Measurements from ENCODE around the gene AMOT. TPM values are rescaled to one million over a fixed set of nuclear protein-coding genes. Genes with fewer than 3 reads are reported as not detected.

Gene AMOT
- total RNA-seq, 2 experiments from 2014 or later = 0.95 to 6.8 TPM

GRCh38 chrX:112784692-112785091 is 55.9 kb downstream of the AMOT start:
- intact Hi-C loops (cut with micrococcal nuclease; ENCODE audit: unreplicated experiment) = no loop called here
- Histone ChIP-seq H3K36me3 (ENCODE audit: insufficient read depth, low read length) (no peaks in the 10 kb centered on the region), H3K9me2 (ENCODE audit: insufficient read depth, low read length) (no peaks in the 10 kb centered on the region), H3K27ac (ENCODE audit: low read depth, low read length, poor library complexity, severe bottlenecking) (no peak overlapping the region), H3K79me2 (ENCODE audit: insufficient read depth, low read depth, low read length) (no peaks in the 10 kb centered on the region), H2AFZ (ENCODE audit: low read length) (no peak overlapping the region), H3K4me2 (ENCODE audit: low read length) (no peak overlapping the region), H3K9me3 (ENCODE audit: low read length) (no peaks in the 10 kb centered on the region), H3K4me1 (ENCODE audit: insufficient read depth, low read length, poor library complexity, severe bottlenecking) (no peaks in the 10 kb centered on the region), H4K20me1 (ENCODE audit: insufficient read depth, low read length) (no peaks in the 10 kb centered on the region), H3K4me3 (ENCODE audit: low read depth, low read length, poor library complexity, severe bottlenecking) (no peak overlapping the region)
- POLR2A ChIA-PET = interaction anchor here (0.6 kb wide), 1 partner anchor 1020 kb away, joined by 3 read pairs; no protein-coding TSS in a partner anchor
- CTCF ChIA-PET (ENCODE audit: unreplicated experiment) = no interaction called here
- TF ChIP-seq EZH2phosphoT487 (IDR thresholded peaks at IDR 0.05; ENCODE audit: borderline replicate concordance, low read depth, low read length) (no peak), CTCF (conservative IDR thresholded peaks at IDR 0.05; ENCODE audit: low read length) (no peak)
- no peak for DNase-seq (ENCODE audit: low spot score)
- no TSS peak for BruUV-seq (replicated peaks)

- ChIA-PET POLR2A (no interaction called here), CTCF (ENCODE audit: unreplicated experiment) (no interaction called here)
- H4K20me1 ChIP-seq (ENCODE audit: insufficient read depth, low read length) = no peaks in the 10 kb centered on the region
- no peaks in the 10 kb centered on the region for H3K36me3 ChIP-seq (ENCODE audit: insufficient read depth, low read length)
- no peaks in the 10 kb centered on the region for H3K79me2 ChIP-seq (ENCODE audit: insufficient read depth, low read depth, low read length)
- H3K9me3 ChIP-seq (ENCODE audit: low read length) = no peaks in the 10 kb centered on the region
- no peak for DNase-seq (ENCODE audit: low spot score)
- H3K4me1 ChIP-seq (ENCODE audit: insufficient read depth, low read length, poor library complexity, severe bottlenecking) = no peaks in the 10 kb centered on the region
- intact Hi-C loops (cut with micrococcal nuclease; ENCODE audit: unreplicated experiment) = no loop called here
- BruUV-seq (replicated peaks) = no TSS peak
- TF ChIP-seq EZH2phosphoT487 (IDR thresholded peaks at IDR 0.05; ENCODE audit: borderline replicate concordance, low read depth, low read length) (no peak), CTCF (conservative IDR thresholded peaks at IDR 0.05; ENCODE audit: low read length) (no peak)
- H3K4me3 ChIP-seq (ENCODE audit: low read depth, low read length, poor library complexity, severe bottlenecking) = no peak overlapping the region
- no peaks in the 10 kb centered on the region for H3K9me2 ChIP-seq (ENCODE audit: insufficient read depth, low read length)
- H2AFZ ChIP-seq (ENCODE audit: low read length) = no peak overlapping the region
- H3K27ac ChIP-seq (ENCODE audit: low read depth, low read length, poor library complexity, severe bottlenecking) = no peak overlapping the region
- no peak overlapping the region for H3K4me2 ChIP-seq (ENCODE audit: low read length)
Measured at GRCh38 chrX:112779139-112779538, 61.5 kb downstream of the AMOT start.

GRCh38 chrX:112774651-112775293 is 65.9 kb downstream of the AMOT start:
- DNase-seq (ENCODE audit: low spot score) = no peak
- Histone ChIP-seq H3K9me3 (ENCODE audit: low read length) (no peaks in the 10 kb centered on the region), H2AFZ (ENCODE audit: low read length) (no peak overlapping the region), H3K79me2 (ENCODE audit: insufficient read depth, low read depth, low read length) (no peaks in the 10 kb centered on the region), H4K20me1 (ENCODE audit: insufficient read depth, low read length) (no peaks in the 10 kb centered on the region), H3K4me3 (ENCODE audit: low read depth, low read length, poor library complexity, severe bottlenecking) (no peak overlapping the region), H3K4me1 (ENCODE audit: insufficient read depth, low read length, poor library complexity, severe bottlenecking) (no peaks in the 10 kb centered on the region), H3K27ac (ENCODE audit: low read depth, low read length, poor library complexity, severe bottlenecking) (no peak overlapping the region), H3K4me2 (ENCODE audit: low read length) (no peak overlapping the region), H3K9me2 (ENCODE audit: insufficient read depth, low read length) (no peaks in the 10 kb centered on the region), H3K36me3 (ENCODE audit: insufficient read depth, low read length) (no peaks in the 10 kb centered on the region)
- intact Hi-C loops (cut with micrococcal nuclease; ENCODE audit: unreplicated experiment) = no loop called here
- TF ChIP-seq EZH2phosphoT487 (IDR thresholded peaks at IDR 0.05; ENCODE audit: borderline replicate concordance, low read depth, low read length) (no peak), CTCF (conservative IDR thresholded peaks at IDR 0.05; ENCODE audit: low read length) (no peak)
- no TSS peak for BruUV-seq (replicated peaks)
- ChIA-PET POLR2A (interaction anchor here (0.7 kb wide), 1 partner anchor 29 kb away, joined by 3 read pairs; no protein-coding TSS in a partner anchor), CTCF (ENCODE audit: unreplicated experiment) (no interaction called here)

Data from OCI-LY7 (cell line).